ENCODE data around the gene GFAP. TPM values are rescaled to one million over a fixed set of nuclear protein-coding genes. Genes with fewer than 3 reads are reported as not detected.
A peak's percentile ranks its signal among the peaks of the same experiment; 100 is the strongest.
"Not testable (repeated sequence)": the region's sequence is repeated elsewhere in the genome, so short reads cannot be mapped to it uniquely, and the experiment has no call there.

Gene GFAP
- 4.2 TPM for total RNA-seq
- long read RNA-seq, transcript GFAP-205 (4 exons, 594 nt): major isoform, 5 of 7 reads
- long read RNA-seq, partial matches to known transcripts: 0 of 7 reads
- long read RNA-seq, other reads (novel, unspliced or antisense): 1 of 7 reads

GRCh38 chr17:44915321-44915726 is at the start of gene GFAP:
Gene GFAP (minus strand): TSS chr17:44915500. CDS start chr17:44915486, 14 bp downstream.
- intact Hi-C loops (cut with micrococcal nuclease): loop anchor here (10.0 kb wide), 1 partner anchor 179 kb away; no protein-coding TSS in a partner anchor
- DNase-seq: no peak
- ATAC-seq: no peak

GRCh38 chr17:44961921-44962350 is 46.6 kb upstream of the GFAP start:
- DNase-seq (no peak), ATAC-seq (no peak)
- intact Hi-C loops (cut with micrococcal nuclease): no loop called here

GRCh38 chr17:44960691-44961090 is 45.4 kb upstream of the GFAP start:
- intact Hi-C loops (cut with micrococcal nuclease): no loop called here
- DNase-seq (no peak), ATAC-seq (no peak)

DNA sequence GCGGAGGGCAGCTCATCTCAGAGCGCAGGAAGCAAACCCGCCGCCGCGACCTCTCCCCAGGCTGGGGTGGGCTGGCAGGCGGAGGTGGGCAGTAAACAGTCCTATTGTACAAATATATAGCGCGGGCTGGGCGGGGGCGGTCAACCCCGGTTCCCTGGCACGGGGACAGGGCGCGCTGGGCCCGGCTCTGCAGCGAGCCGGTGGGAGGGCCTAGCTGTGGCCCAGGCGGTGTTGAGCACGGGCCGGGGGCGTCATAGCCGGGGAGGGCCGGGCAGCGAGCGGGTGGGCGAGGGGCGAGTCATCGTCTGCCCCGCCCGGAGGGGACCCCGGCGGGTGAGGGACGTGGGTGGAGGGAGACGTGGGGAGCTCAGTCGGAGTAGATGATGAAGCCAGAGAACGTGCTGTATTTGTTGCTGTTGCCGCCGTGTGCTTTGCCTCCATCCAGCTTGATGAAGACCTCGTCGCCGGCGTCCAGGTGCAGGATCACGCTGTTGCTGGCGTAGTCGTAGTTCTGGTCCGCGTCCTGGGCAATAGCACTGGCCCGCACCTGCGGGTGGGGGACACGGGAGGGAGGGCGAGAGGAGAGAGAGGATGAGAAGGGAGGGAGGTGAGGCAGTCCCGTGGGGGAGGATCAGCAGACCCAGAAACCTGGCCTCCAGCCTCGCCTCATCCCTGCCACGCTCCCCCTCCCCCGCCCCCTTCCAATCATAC is 44.7 kb upstream of the GFAP start:
- ATAC-seq (no peak), DNase-seq (no peak)
- intact Hi-C loops (cut with micrococcal nuclease): no loop called here

DNA sequence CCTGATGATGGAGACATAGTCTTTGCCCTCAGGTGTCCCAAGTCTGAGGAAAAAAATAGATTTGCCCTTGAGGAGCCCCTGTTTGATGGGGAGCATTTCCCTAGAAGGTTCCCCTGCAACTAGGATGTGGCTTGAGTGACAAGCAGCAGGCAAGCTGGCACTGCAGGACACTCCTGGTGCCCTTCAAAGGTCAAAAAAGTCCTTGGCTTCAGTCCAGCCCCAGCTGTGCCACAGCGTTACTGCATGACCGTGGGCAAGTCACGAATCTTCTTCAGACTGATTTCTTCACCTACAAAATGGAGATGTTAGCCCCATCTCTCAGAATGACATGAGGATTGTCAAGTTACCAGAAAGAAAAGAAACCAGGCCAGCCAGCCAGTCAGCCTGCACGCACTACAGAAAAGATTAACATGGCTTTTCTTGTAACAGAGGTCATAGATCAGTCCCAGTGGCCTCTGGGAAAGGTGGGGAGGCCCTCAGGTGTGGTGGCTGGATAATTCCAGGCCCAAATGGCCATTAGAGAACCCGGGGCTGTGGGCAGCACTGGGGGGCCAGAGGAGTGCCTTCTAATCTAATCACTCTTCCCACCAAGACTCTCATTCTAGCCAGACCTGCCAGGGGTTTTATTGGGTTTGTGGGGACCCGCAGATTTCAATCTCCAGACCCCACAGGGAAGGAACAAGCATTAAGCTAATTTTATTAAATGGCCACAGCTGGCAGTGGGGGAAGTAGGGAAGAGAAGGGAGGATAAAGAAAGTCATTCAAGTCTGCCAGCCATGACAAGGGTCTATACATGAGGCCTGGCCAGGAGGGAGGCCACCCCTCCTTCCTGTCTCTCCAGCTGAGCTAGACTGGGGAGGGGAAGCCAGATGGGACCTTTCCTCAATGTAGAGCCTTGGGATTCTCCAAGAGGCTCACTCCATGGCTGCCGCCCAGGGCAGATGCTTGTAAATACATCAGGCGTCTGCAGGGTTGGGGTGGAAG is 42.0 kb upstream of the GFAP start:
- intact Hi-C loops (cut with micrococcal nuclease): no loop called here
- DNase-seq: peak; percentile 17
- ATAC-seq: no peak

- intact Hi-C loops (cut with micrococcal nuclease): no loop called here
- ATAC-seq (no peak), DNase-seq (peak; percentile 7)
These were observed 40.5 kb upstream of the GFAP start for GRCh38 chr17:44955674-44956425.

DNA sequence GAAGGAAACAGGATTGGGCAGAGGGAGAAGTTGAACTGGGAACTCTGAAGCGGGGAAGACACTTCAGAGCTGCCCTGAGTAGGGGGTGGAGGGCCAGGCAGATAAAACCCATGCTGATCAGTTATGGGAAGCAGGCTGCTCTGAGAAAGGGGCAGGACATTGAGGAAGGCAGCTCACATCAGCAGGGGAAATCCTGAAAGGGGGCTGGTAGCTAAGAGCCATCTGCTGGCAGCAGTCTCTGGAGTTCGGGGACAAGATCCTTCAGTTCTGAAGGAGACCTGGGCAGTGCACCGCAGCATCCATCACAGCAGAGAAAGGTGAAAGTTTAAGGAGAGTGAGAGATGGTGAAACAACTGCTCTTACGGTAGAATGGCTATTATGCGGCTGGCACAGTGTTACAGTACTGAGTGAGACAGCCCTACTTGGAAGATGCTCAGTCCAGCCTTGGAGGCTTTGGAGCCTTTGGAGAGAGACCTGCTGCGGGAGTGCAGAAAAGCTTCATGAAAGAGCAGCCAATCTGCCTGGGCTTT is 37.7 kb upstream of the GFAP start:
- DNase-seq (no peak), ATAC-seq (no peak)
- intact Hi-C loops (cut with micrococcal nuclease): no loop called here

DNA sequence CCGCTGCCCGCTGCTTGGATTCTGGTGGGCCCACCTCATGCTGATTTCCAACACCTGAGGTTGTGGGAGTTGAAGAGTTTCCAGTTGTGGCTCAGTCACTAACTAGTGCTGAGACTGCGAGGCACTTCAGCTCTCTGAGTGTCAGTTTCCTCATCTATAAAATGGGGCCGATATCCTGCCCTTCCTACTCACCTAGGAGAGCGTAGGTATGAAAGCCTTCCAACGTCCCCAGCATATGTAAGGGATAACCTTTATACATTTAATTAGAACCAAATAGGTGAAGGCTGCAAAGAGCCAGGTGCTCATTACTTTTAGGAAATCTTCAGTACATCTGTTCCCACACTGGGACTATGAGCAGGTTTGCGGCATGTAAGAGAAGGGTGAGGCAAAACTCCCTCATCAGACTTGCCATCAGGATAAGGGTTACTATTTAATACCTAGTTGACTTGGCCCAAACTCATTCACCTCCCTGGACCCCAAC is 33.1 kb upstream of the GFAP start:
- DNase-seq (no peak), ATAC-seq (no peak)
- intact Hi-C loops (cut with micrococcal nuclease): no loop called here

DNA sequence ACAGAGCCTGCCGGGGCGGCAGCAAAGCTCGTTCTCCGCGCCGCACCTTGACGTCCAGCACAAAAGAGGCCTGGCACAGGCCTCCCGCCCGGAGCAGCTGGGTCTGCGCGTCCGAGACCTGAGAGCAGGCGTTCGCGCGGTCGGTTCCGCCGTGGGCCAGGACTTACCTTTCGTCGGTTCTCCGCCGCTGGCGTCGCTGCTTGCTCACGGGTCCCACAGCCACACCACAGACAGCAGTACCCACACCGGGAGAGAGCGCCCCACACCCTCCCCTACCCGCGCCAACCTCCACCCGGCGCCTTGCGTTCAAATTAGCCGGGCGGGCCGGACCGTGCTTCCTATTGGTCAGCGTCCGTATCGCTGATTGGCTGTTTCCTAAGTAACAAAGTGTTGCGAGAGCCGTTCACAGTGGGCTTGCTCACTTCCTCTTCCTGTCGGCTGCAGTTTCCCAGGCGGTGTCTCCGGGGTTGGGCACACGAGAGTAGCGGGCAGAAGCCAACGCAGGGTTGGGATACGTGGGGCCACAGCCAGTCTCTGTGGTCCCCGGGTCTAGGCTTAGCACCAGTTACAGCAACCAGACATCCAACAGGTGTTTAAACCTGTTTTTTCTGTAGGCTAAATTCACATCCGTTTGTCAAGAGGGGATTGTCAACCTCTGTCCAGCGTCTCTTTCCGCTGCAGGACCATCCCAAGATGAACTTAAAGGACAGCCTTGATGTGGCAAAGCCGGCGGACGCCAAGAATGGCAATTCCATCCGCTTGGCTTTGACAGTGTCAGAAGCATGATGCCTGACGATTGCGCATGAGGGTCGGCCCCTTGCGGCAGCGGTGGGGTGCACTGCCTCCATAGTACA is 32.4 kb upstream of the GFAP start, which contains the start of gene KIF18B:
KIF18B (minus strand) TSS at position 313 of the 854 bp plus-strand sequence. CDS start 11,429 bp downstream, outside the sequence.
- ATAC-seq (peak; percentile 99), DNase-seq (peak; percentile 89)
- intact Hi-C loops (cut with micrococcal nuclease): no loop called here

- ATAC-seq; intact Hi-C loops (cut with micrococcal nuclease); DNase-seq: not testable (repeated sequence)
These were observed 30.4 kb upstream of the GFAP start for GRCh38 chr17:44945652-44946051.

DNA sequence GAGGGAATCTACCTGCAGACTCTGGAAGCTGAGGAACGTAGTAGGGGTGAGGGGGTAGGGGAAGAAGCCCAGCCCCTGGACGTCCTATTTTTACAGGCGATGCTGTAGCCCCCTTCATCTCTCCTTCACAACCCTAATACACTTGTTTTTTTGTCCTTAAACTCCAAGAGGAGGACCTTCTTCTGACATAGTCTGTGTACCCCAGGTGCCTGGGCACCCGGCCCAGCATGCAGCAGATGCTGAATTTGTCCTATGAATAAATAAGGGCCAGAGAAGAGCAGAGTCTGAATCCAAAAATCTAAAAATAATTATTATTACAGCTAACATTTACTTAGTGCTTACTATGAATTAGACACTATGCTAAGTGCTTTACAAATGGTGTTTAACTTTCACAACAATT is 27.2 kb upstream of the GFAP start:
- ATAC-seq (peak; percentile 17), DNase-seq (no peak)
- intact Hi-C loops (cut with micrococcal nuclease): no loop called here

GRCh38 chr17:44941712-44942331 is 26.5 kb upstream of the GFAP start:
- ATAC-seq (no peak), DNase-seq (no peak)
- intact Hi-C loops (cut with micrococcal nuclease): no loop called here

DNA sequence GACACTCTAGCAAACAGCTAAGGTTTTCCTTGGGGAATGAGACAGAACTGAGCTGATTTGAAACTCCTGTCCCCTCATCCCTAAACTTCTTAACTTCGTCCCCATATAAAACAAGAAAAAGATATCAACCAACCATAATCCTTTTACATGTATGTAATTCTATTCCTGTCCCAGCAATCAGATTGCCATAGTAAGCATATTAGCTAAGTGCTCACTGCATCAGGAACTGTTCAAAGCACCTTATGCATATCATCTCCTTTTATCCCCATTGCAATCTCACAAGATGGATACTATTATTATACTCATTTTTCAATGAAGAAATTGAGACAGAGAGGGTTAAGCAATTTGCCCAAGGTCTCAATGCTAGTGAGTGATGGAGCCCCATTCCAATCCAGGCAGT is 25.5 kb upstream of the GFAP start:
- intact Hi-C loops (cut with micrococcal nuclease): no loop called here
- ATAC-seq: no peak
- DNase-seq: no peak

DNA sequence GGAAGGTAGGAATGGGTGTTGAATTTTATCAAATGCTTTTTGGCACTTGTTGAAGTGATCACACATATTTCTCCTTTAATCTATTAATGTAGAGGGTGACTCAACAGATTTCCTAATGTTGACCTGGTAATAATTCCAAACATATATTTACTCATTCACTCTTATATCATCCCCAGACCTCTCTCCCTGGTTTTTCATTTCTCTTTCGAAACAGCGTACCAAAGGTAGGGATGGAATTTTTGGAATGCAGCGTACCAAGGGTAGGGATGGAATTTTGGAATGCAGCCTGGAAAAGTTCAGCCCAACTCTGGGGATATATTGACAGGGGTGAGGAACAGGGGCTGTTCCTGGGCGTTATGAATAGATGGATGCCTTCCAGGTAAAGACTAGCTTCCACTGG is 25.0 kb upstream of the GFAP start:
- intact Hi-C loops (cut with micrococcal nuclease): no loop called here
- peak; percentile 32 for ATAC-seq
- DNase-seq: no peak

DNA sequence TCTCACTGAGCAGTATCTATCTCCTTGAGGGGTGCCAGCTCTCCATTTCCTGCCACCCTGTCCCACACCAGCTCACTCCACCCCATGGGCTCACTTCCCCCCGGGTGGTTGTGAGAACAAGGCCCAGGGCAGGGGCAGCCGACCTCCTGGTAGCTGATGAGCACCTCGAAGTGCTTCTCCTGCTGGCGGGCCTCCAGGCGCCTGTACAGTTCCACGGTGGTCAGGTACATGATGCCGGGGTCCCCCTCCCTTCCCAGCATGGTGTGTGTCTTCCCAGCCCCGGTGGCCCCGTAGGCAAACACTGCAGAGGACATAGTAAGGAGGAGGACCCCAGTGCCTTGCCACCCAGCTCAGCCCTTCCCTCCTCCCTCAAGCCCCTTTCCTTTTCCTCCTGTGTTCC is 19.8 kb upstream of the GFAP start:
- no peak for DNase-seq
- no peak for ATAC-seq
- intact Hi-C loops (cut with micrococcal nuclease): no loop called here

- intact Hi-C loops (cut with micrococcal nuclease): no loop called here
- ATAC-seq: no peak
- DNase-seq: no peak
These were observed 19.4 kb upstream of the GFAP start for GRCh38 chr17:44934745-44935105.
